Upper lobe of left lung (tissue), 4 donors: ENCODE results near the gene DSC3.

Experiments used
- CTCF ChIP-seq, 6 experiments: fragments of 450-650 bp in 4 of 6; fragments of 200-600 bp in 2 of 6; sonication (generic) in 2 of 6; IDR thresholded peaks; one replicate each; pipeline ENCODE4 v1.5.1; 2016 to 2019; ENCODE audit warnings: antibody characterized with exemption in 6 of 6
- EP300 ChIP-seq, 4 donors: sonication (generic); formaldehyde crosslinking; IDR thresholded peaks; one replicate each; pipeline ENCODE4 v1.5.1; 2017; ENCODE audit warnings: antibody characterized with exemption in 4 of 4, control low read depth in 2 of 4
- POLR2AphosphoS5 ChIP-seq, 2 donors: sonication (generic); formaldehyde crosslinking; IDR thresholded peaks; one replicate each; pipeline ENCODE4 v1.5.1; 2017; ENCODE audit warnings: antibody characterized with exemption in 2 of 2

DNA sequence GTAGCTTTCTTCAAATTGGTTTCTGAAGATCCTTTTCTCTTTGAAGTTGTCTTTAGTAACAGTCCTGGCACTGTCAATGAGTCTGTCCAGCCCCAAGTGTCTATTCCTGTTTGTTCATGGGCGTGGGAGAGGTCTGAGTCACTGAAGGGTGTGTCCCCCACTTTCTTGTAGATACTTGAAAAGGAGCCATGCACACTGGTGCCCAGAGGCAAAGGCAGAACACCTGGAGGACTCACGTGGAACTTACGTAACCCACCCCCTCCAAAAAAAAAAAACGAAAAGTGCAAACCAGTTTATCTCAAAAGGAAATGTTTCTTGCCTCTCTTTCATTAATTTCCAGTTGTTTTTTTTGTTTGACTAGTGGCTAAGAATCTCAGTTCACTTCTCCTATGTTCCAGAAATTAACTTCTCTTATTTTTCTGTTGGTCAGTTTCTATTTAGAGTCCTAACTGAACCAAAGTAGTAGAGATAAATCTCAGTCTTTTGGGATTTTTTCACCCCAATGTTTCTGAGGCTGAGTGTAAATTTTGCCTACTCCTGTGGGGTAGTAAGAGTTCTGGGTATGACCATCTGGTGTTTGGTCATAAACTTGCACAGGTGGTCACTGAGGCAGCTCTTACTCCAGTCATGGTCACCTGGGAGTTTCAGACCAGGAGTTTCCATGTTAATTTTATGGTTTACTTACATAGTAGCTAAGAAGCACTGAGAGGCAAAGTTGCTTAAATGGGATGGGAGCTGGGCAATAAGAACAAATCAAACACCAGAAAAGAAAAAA, 54.9 kb downstream of the DSC3 start:
- TF ChIP-seq CTCF (IDR thresholded peaks at IDR 0.05) (no peak), EP300 (IDR thresholded peaks at IDR 0.05) (peak in 1 of 4 donors; percentile 50), POLR2AphosphoS5 (IDR thresholded peaks at IDR 0.05) (peak in 1 of 2 donors; percentile 49)
